GM12875 (cell line): Measurements from ENCODE around the gene SDK1.

Source experiments
- H3K4me3 ChIP-seq: one replicate; pipeline ENCODE4 v1.5.1; 2011; ENCODE audit warnings: low read depth, low read length, control low read depth
- TF ChIP-seq, protein P1 (sequence below): IDR thresholded peaks from 2 replicates; pipeline ENCODE4 v1.5.1; 2011; ENCODE audit warnings: low read depth, mild to moderate bottlenecking, control low read depth, inconsistent platforms, low read length, moderate library complexity, borderline replicate concordance; ENCODE audit not compliant: insufficient read depth

Gene SDK1

DNA sequence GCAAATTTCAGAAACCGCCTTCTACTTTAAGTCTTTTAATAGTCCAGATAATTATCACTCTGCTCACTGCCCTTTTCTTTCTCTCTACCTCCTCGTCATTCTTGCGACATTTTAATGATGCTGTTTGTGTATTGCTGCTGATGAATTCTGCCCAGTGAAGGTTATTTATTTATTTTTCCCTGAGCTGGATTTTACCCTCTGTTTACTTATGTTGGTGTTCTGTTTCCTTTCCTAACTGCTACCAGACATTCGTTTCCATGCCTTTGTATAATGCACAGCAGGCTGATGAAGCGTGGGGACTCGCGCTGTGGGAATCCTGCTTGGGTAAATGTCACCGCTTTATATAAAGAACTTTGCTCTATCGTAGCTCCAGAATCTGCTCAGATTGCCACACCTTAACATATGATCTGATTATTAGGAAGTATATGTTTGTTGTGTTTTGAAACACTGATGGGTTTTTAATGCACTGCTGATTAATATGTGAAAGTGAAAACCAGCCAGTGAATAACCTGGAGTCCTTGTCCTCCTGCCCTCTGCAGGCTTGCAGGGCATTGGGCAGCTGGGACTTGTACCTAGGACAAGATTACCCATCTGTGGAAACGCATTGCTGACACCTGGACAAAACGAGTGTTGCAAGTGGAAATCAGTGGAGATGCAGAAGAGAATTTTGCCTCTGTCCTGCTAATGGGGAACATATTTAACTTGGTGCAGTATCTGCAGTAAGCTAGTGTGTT is 291.5 kb downstream of the SDK1 start:
- no peak overlapping the region for H3K4me3 ChIP-seq
- TF ChIP-seq, protein P1, sequence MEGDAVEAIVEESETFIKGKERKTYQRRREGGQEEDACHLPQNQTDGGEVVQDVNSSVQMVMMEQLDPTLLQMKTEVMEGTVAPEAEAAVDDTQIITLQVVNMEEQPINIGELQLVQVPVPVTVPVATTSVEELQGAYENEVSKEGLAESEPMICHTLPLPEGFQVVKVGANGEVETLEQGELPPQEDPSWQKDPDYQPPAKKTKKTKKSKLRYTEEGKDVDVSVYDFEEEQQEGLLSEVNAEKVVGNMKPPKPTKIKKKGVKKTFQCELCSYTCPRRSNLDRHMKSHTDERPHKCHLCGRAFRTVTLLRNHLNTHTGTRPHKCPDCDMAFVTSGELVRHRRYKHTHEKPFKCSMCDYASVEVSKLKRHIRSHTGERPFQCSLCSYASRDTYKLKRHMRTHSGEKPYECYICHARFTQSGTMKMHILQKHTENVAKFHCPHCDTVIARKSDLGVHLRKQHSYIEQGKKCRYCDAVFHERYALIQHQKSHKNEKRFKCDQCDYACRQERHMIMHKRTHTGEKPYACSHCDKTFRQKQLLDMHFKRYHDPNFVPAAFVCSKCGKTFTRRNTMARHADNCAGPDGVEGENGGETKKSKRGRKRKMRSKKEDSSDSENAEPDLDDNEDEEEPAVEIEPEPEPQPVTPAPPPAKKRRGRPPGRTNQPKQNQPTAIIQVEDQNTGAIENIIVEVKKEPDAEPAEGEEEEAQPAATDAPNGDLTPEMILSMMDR = no peak

DNA sequence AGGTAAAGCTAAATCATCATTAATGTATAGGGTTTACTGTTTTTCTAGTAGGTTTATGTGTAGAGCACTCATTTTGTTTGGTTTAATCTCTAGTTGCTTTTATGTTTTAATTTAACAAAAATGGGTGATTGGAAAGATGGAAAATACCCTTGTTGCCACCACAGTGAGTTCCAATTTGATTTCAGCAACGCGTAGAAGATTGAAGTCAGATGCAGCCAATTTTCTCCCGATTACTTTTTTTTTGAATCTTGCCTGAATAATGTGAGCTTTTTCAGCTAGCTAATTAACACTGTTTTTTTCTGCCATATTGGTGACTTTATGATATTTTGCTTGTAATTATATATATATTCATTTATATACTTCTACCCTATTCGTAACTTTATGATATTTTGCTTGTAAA is 293.8 kb downstream of the SDK1 start:
- TF ChIP-seq, protein P1 = no peak
- H3K4me3 ChIP-seq = no peak overlapping the region

DNA sequence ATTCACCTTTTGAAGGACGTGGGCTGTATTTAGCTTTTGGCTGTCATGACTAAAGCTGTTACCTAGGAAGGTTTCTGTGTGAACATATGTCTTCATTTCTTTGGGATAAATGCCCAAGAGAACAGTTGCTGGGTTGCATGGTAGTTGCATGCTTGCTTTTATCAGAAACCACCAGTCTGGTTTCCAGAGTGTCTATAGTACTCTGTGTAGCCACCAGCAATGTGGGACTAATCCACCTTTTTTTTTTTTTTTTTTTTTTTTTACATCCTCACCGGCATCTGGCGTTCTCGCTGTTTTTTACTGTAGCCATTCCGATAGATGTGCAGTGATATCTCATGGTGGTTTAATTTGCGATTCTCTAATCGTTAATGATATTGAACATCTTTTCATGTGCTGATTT is 297.8 kb downstream of the SDK1 start:
- H3K4me3 ChIP-seq = no peak overlapping the region
- TF ChIP-seq, protein P1 = no peak

DNA sequence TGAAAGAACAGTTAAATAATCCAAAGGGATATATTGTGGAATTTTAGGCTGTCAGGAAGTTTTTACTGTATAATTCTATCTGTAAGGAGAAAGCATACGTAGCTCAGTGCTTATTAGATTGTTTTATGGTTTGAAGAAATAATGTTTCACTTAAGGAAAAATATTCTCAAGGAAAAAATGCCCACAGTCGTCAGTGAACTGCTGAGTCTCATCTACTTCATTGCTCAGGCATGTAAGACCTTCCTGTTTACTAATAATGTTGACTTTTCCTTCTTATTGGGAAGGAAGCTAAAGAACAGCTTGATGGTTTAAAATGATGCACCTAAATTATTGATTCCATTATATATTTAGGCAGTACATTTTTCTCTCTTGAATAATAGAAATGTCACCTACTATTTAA is 304.2 kb downstream of the SDK1 start:
- TF ChIP-seq, protein P1 = no peak

DNA sequence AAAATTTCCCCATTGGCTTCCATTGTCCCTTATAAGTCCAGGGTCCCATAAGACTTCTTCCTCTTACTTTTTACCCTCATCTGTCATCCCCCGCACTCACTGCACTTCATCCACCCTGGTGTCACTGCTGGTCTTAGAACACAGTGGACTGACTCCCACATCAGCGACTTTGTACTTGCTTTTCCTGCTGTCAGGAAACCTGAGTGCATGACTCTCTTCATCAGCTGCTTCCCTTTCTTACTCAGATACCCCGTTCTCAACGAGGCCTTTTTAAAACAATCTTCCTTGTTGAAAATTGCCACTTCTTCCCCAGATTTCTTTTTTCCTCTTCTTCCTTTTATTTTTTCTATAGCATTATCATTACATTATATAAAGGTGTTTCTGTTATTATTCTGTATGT is 305.4 kb downstream of the SDK1 start:
- H3K4me3 ChIP-seq = no peak overlapping the region
- TF ChIP-seq, protein P1 = no peak

More for the DNA sequence above, 304.2 kb downstream of the SDK1 start:
- no peak overlapping the region for H3K4me3 ChIP-seq

DNA sequence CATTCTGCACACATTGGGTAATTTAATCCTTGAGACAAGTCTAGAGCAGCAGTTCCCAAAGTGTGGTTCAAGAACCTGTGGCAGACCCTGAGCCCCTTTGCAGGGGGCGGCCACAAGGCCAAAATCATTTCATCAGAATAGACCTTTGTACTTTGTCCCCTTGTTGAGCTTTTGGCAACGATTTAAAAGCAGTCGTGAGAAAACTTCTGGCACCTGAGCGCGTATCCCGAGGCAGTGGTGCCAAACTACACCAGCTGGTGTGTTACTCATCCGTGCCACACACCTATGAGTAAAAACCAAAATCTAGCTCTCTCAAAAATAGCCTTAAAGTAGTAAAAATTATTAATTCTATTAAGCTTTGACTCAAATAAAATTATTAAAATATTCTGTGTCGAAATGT is 306.8 kb downstream of the SDK1 start:
- no peak overlapping the region for H3K4me3 ChIP-seq
- TF ChIP-seq, protein P1 = no peak

DNA sequence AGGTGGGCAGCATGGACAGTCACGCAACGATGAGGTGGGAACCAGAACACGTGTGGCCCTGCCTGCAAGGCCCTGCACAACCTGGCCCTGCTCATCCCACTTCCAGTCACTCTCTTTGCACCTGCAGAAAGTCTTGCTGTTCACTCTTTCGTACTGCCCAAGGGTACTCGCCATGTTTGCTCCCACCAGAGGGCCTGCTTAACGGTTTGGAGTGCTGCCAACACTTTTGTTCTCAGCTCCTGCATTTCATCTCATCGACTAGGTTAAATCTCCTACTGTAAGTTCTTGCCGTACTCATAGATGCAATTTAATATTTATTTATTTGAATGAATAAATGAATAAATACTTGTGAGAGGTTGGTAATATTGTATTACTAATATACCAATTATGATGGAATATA is 315.3 kb downstream of the SDK1 start:
- TF ChIP-seq, protein P1 = no peak
- H3K4me3 ChIP-seq = no peak overlapping the region
